ENCODE results near the gene KIAA1549. TPM values are rescaled to one million over a fixed set of nuclear protein-coding genes. Genes with fewer than 3 reads are reported as not detected.

Gene KIAA1549
- total and polyA plus RNA-seq, 9 of the 15 experiments (the other 6 are each of a cell fraction or from before 2014, with no cell fraction given): 0.01 to 0.29 (median 0.07) TPM

DNA sequence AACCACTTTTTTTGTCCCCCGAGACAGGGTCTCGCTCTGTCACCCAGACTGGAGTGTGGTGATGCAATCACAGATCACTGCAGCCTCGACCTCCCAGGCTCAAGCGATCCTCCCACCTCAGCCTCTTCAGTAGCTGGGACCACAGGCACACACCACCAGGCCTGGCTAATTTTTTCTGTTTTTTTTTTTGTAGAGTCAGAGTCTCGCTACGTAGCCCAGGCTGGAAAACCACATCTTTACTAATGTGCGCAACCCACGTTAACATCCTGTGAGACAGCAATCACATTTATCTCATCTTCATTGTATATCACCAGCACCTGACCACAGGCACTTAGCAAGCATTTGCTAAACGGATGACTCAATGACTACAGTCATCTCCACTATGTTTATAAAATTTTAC, 105.4 kb downstream of the KIAA1549 start (continued):
- TF ChIP-seq MYNN (IDR thresholded peaks at IDR 0.05) (no peak), MYNN (CRISPR knock-in tag; IDR thresholded peaks at IDR 0.05) (no peak), TAF15 (IDR thresholded peaks at IDR 0.05; ENCODE audit: low read depth, low read length) (no peak), NCOA2 (IDR thresholded peaks at IDR 0.05; ENCODE audit: partially characterized antibody in 2 of 2) (no peak), ZNF121 (CRISPR knock-in tag; conservative IDR thresholded peaks at IDR 0.05) (no peak), SMARCE1 (IDR thresholded peaks at IDR 0.05) (peak; percentile 54; the same call in 1 of the 2 replicates), FOXA1 (IDR thresholded peaks at IDR 0.05; ENCODE audit: borderline replicate concordance) (no peak), JUN (IDR thresholded peaks at IDR 0.05; ENCODE audit: borderline replicate concordance, low read depth, low read length) (0 out of 2 replicates have a peak, but pooled peaks have one; percentile 24), JUN (CRISPR knock-in tag; IDR thresholded peaks at IDR 0.05; ENCODE audit: borderline replicate concordance) (no peak), FOXK1 (CRISPR knock-in tag; IDR thresholded peaks at IDR 0.05; ENCODE audit: borderline replicate concordance) (no peak), ZNF175 (CRISPR knock-in tag; IDR thresholded peaks at IDR 0.05; ENCODE audit: low read depth) (no peak), ZNF780A (CRISPR knock-in tag; IDR thresholded peaks at IDR 0.05) (no peak), ZC3H4 (CRISPR knock-in tag; IDR thresholded peaks at IDR 0.05; ENCODE audit: borderline replicate concordance) (no peak), NRF1 (conservative IDR thresholded peaks at IDR 0.05 in 1 of 2, IDR thresholded peaks at IDR 0.05 in 1 of 2) (peak in 1 of 2 experiments; percentile 35; a peak in 2 of 4 replicates), ZNF75A (CRISPR knock-in tag; IDR thresholded peaks at IDR 0.05) (no peak), SUPT5H (IDR thresholded peaks at IDR 0.05) (no peak), HNRNPLL (IDR thresholded peaks at IDR 0.05; ENCODE audit: low read depth, low read length, poor library complexity, severe bottlenecking) (peak; percentile 94), ZNF134 (CRISPR knock-in tag; conservative IDR thresholded peaks at IDR 0.05) (no peak), SMAD4 (CRISPR knock-in tag; conservative IDR thresholded peaks at IDR 0.05) (no peak), RCOR1 (IDR thresholded peaks at IDR 0.05; ENCODE audit: borderline replicate concordance in 1 of 2, low read depth in 2 of 2, low read length in 2 of 2) (peak in 1 of 2 experiments; percentile 49; a peak in 1 of 4 replicates), SMARCA5 (IDR thresholded peaks at IDR 0.05) (no peak), POLR2AphosphoS2 (IDR thresholded peaks at IDR 0.05; ENCODE audit: low read length) (no peak), KDM2B (CRISPR knock-in tag; IDR thresholded peaks at IDR 0.05) (no peak)
- TF ChIP-seq, protein P1, sequence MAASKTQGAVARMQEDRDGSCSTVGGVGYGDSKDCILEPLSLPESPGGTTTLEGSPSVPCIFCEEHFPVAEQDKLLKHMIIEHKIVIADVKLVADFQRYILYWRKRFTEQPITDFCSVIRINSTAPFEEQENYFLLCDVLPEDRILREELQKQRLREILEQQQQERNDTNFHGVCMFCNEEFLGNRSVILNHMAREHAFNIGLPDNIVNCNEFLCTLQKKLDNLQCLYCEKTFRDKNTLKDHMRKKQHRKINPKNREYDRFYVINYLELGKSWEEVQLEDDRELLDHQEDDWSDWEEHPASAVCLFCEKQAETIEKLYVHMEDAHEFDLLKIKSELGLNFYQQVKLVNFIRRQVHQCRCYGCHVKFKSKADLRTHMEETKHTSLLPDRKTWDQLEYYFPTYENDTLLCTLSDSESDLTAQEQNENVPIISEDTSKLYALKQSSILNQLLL (CRISPR knock-in tag; IDR thresholded peaks at IDR 0.05; ENCODE audit: borderline replicate concordance): no peak
- TF ChIP-seq, protein P2, sequence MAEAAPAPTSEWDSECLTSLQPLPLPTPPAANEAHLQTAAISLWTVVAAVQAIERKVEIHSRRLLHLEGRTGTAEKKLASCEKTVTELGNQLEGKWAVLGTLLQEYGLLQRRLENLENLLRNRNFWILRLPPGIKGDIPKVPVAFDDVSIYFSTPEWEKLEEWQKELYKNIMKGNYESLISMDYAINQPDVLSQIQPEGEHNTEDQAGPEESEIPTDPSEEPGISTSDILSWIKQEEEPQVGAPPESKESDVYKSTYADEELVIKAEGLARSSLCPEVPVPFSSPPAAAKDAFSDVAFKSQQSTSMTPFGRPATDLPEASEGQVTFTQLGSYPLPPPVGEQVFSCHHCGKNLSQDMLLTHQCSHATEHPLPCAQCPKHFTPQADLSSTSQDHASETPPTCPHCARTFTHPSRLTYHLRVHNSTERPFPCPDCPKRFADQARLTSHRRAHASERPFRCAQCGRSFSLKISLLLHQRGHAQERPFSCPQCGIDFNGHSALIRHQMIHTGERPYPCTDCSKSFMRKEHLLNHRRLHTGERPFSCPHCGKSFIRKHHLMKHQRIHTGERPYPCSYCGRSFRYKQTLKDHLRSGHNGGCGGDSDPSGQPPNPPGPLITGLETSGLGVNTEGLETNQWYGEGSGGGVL (CRISPR knock-in tag; IDR thresholded peaks at IDR 0.05): no peak
- TF ChIP-seq, protein P3, sequence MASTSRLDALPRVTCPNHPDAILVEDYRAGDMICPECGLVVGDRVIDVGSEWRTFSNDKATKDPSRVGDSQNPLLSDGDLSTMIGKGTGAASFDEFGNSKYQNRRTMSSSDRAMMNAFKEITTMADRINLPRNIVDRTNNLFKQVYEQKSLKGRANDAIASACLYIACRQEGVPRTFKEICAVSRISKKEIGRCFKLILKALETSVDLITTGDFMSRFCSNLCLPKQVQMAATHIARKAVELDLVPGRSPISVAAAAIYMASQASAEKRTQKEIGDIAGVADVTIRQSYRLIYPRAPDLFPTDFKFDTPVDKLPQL (IDR thresholded peaks at IDR 0.05; ENCODE audit: extremely low read depth, insufficient read length): no peak
- TF ChIP-seq, protein P4, sequence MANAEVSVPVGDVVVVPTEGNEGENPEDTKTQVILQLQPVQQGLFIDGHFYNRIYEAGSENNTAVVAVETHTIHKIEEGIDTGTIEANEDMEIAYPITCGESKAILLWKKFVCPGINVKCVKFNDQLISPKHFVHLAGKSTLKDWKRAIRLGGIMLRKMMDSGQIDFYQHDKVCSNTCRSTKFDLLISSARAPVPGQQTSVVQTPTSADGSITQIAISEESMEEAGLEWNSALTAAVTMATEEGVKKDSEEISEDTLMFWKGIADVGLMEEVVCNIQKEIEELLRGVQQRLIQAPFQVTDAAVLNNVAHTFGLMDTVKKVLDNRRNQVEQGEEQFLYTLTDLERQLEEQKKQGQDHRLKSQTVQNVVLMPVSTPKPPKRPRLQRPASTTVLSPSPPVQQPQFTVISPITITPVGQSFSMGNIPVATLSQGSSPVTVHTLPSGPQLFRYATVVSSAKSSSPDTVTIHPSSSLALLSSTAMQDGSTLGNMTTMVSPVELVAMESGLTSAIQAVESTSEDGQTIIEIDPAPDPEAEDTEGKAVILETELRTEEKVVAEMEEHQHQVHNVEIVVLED (CRISPR knock-in tag; IDR thresholded peaks at IDR 0.05): no peak
